Sciatic nerve (tissue), 2 donors: ENCODE measurements around the gene ALG8. TPM values are rescaled to one million over a fixed set of nuclear protein-coding genes. Genes with fewer than 3 reads are reported as not detected.
A peak's percentile ranks its signal among the peaks of the same experiment; 100 is the strongest.
"Not testable (repeated sequence)": the region's sequence is repeated elsewhere in the genome, so short reads cannot be mapped to it uniquely, and the experiment has no call there.

Experiments used
- ATAC-seq: fragments of 200-7000 bp; cut with Tn5 transposase; one replicate; pipeline ENCODE4 v1.9.1; 2020; ENCODE audit warnings: mild to moderate bottlenecking, moderate library complexity
- DNase-seq: peaks from one replicate; pipeline ENCODE4 v3.0.0-alpha.2; 2020; ENCODE audit warnings: low spot score
- intact Hi-C: fragments of 100-400 bp; cut with DNase I; formaldehyde crosslinking; loops from one replicate; pipeline ENCODE4 v1.14.2; 2022
- total RNA-seq: library from RNA; stranded (reverse); fragmentation: NEBNext Ultra II Directional; extraction: Animal tissue kit (Norgen Biotek cat#: 25700); gene quantifications from one replicate; pipeline ENCODE4 v1.2.1, GENCODE V29; 2021
- donor health status: DM: no; HTN: no; CAD: no.
- donor health status: DM: no; HTN: no; CAD: no.

ALG8 gene
- 30.9 TPM for total RNA-seq

DNA sequence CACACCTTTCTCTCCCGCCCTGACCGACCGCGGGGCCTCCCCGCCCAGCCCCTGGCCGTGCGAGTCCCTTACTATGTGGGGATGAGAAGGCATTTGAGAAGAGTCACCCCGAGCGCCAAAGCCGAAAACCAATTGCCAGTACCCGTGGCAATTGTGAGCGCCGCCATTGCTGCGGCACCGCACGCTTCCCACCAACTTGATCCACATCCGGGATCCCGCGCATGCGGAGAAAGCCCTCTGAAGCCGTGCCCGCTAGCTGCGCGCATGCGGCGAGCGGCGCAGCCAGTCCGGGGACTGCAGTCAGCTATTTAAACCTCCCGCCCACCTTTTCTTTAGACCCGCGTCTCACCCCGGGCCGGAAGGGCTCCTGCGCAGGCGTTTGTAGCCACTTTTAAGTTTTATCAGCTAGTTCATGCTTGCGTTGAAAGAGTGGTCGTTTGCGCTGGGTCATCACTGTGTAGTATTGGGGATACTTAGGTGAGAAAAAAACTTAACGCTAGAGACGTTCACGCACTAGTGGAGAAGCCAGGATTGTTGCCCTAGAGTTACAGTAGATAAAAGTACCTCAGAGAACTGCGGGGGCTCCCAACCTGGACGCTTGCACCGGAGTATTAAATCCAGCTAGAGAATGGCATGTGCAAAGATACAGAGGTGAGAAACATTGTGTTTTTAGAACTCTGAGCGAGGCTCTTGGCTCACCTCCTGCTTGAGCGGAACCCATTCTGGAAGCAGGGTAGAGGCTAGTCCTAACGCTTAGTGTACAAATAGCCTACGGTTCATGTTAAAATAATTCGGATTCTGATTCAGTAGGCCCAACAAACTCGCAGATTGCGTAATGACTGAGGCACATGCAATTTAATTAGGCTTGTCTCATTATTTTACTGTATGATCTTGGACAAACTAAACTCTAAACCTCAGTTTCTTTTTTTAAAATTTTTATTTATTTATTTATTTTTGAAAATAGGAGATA lies at the start of gene ALG8:
Gene ALG8 (minus strand): TSS at position 205 of the 970 bp plus-strand sequence. CDS start 38 bp downstream, at position 167.
- peak; percentile 97 for DNase-seq
- peak; percentile 100 for ATAC-seq
- intact Hi-C loops = no loop called here

- intact Hi-C loops = no loop called here
- DNase-seq = peak; percentile 97
- ATAC-seq = peak; percentile 97
Observed at GRCh38 chr11:78188286-78189173, 49.1 kb upstream of the ALG8 start, which contains the start of the genes KCTD21 and USP35. Gene KCTD21 (minus strand): TSS chr11:78188626. CDS start chr11:78174554, 14,072 bp downstream. Gene USP35 (plus strand): TSS chr11:78188919. CDS start chr11:78196246, 7,327 bp downstream.

DNA sequence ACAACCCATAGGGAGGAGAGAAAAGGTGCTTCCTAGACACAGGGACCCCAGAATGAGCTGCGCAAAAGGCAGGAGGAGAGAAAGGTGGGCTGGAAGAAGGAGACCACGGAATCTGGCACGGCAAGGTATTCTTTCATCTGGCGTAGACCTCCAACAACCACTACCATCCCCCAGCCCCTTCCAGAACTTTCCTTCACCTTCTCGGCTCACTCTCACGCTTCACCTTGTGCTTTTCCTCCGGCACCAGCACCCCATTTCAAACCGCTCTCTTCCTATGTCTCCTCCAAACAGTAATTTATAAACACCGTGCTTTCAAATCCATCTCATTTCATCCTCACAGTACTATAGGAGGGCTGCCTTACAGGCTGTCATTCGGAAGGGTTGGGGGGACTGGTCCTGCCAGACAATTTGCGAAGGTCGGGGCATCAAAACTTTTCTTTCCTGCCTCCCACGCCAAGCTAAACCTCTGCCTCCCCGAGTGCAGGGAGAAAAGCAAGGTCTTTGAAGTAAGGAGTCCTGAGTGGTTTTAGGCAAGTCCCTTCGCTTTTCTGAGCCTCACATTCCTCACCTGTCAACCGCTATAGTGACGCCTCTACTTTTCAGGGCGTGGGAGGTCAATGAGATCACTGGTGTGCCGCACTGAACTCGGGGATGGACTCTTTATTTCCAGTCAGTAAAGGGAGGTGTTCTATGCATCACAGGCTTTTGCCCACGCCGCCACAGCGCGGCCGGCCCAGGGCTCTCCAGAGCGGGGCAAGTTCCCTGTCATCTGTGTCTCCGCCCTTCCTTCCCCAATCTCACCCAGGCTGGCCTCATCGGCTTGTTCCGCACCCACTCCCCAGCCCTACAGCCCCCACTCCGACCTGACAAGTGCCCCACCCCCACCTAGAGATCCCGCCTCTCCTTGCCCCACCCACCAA lies 48.2 kb upstream of the ALG8 start:
- no peak for ATAC-seq
- intact Hi-C loops = no loop called here
- DNase-seq = peak; percentile 49

- no peak for DNase-seq
- intact Hi-C loops = no loop called here
- ATAC-seq = no peak
Observed at GRCh38 chr11:78181185-78181584, 41.8 kb upstream of the ALG8 start.

- ATAC-seq (no peak), DNase-seq (no peak)
- intact Hi-C loops = no loop called here
Observed at GRCh38 chr11:78180751-78181150, 41.3 kb upstream of the ALG8 start.

DNA sequence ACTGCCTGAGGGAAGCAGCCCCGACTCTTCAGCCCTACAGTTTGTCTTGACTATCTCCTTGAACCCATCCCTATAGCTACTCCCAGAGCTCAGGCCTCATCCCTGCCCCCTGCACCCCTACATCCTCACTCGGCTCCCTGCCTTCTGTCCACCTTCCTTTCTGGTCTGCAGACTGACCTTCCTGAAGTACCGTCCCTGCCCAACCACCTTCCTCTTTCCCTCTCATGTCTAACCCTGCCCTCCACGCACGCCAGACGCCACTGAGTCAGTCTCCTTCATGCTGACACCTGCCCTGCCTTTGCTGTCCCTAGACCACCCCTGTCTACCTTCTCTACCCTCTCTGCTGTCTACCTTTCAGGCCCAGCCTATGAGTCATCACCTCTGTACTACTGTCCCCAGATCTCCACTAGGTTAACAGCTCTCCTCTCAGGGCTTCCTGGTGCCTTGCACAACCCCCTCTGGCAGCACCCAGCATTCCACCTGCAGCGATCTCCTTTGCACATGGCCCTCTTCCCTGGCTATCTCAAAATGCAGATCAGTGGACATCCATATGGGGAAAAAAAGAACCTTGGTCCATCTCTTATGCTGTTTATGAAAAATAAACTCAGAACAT lies 40.1 kb upstream of the ALG8 start:
- intact Hi-C loops = no loop called here
- peak; percentile 13 for ATAC-seq

DNA sequence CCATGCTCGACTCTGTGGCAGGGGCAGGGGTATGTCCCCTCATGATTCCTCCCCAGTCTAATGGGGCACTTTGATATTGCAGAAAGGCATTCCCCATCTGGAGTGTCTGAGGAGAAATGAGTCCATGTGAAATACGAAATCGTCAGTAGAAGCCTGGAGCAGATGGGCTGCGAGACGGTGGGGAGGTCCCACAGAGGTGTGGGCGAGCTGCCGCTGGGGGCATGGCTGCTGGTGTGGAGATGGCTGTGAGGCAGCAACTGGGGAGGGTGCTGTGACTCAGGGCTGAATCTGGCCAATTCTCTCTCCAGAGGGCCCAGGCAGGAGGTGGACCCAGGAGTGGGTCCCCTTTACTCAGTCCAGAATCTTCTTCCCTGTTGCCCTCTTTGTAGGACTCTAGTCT lies 37.8 kb upstream of the ALG8 start:
- DNase-seq = no peak
- no peak for ATAC-seq
- intact Hi-C loops = no loop called here

More for the DNA sequence above, 40.1 kb upstream of the ALG8 start:
- no peak for DNase-seq

DNA sequence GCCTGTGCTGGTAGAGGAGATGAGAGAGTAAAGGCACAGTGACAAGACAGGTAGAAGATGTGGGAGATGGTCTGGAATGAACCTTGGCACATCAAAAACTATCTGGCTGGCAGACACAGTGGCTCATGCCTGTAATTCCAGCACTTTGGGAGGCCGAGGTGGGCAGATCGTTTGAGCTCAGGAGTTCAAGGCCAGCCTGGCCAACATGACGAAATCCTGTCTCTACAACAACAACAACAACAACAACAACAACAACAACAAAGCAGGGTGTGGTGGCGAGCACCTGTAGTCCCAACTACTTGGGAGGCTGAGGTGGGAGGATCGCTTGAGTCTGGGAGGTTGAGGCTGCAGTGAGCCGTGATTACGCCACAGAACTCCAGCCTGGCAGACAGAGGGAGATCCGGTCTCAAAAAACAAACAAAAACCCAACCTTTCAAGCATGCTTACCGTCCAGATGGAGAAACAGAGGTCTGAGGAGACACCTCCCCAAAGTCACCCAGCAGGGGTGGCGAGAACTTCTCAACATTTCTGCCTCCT lies 37.2 kb upstream of the ALG8 start:
- intact Hi-C loops = no loop called here
- DNase-seq = no peak
- ATAC-seq = no peak

- ATAC-seq, DNase-seq, intact Hi-C loops: not testable (repeated sequence)
Observed at GRCh38 chr11:78175862-78176261, 36.4 kb upstream of the ALG8 start.

DNA sequence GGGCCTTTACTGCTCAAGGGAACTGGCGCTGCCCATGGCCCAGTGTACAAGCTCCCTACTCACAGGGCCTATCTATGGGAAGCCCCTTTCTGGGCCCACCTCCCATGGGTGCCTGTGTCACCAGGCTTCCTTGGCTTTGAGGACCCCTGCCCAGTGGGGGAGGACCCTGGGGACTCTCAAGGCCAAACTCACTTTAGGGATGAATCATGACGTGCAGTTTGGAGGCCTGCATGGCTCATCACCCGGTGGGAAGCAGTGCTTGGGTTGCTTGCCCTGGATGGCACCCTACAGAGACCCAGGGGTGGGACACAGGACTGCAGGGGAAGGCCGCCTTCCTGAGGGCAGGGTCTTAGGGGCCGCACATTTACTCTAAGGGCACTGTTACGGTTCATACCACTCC lies 32.5 kb upstream of the ALG8 start:
- intact Hi-C loops = no loop called here
- DNase-seq (no peak), ATAC-seq (no peak)

- intact Hi-C loops = no loop called here
- DNase-seq = peak; percentile 46
Observed at GRCh38 chr11:78170874-78171549, 31.6 kb upstream of the ALG8 start.

DNA sequence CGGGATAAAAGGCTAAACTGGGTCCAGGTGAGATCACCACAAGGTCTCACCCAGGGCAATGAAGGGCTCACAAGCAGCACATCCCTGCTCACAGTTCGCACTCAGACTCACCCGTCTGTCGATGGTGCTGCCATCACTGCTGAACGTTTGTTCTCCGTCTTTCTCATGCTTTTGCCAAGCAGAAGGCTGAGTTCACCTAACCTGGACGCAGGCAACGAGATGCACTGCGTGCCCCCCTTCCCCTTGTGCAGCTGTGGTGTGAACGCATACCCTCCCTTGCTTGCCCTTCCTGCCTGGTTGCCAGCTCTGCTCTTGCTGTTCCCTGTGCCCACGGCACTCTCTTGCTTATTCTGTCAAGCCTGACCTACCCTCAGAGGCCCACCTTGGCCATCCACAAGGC lies 31.0 kb upstream of the ALG8 start:
- DNase-seq (peak; percentile 38), ATAC-seq (no peak)
- intact Hi-C loops = no loop called here

More at GRCh38 chr11:78170874-78171549, 31.6 kb upstream of the ALG8 start:
- no peak for ATAC-seq

GRCh38 chr11:78168539-78169477 lies 29.4 kb upstream of the ALG8 start:
- DNase-seq (peak; percentile 92), ATAC-seq (peak; percentile 96)
- intact Hi-C loops = no loop called here

GRCh38 chr11:78166855-78167469 lies 27.5 kb upstream of the ALG8 start:
- intact Hi-C loops = no loop called here
- DNase-seq = no peak
- no peak for ATAC-seq

- intact Hi-C loops = no loop called here
- DNase-seq (no peak), ATAC-seq (no peak)
Observed at GRCh38 chr11:78164471-78164870, 25.0 kb upstream of the ALG8 start.

- intact Hi-C loops = no loop called here
Observed at GRCh38 chr11:78163828-78164227, 24.4 kb upstream of the ALG8 start.

More at GRCh38 chr11:78163828-78164227, 24.4 kb upstream of the ALG8 start:
- DNase-seq (no peak), ATAC-seq (no peak)
